Astrocyte (in vitro differentiated cells and primary cell): ENCODE data around the gene RASGRF1. TPM values are rescaled to one million over a fixed set of nuclear protein-coding genes. Genes with fewer than 3 reads are reported as not detected.
"Not testable (repeated sequence)": the region's sequence is repeated elsewhere in the genome, so short reads cannot be mapped to it uniquely, and the experiment has no call there.

Experiments
- DNase-seq: peaks from one replicate; pipeline ENCODE4 v3.0.0-alpha.2; 2010; ENCODE audit warnings: low read depth
- FAIRE-seq: peaks from 2 replicates; lab custom pipeline; 2011; peaks lifted over from hg19 to GRCh38; lab: Jason Lieb, UNC
- H2AFZ ChIP-seq: 2 replicates; pipeline ENCODE4 v1.6.0; 2012; ENCODE audit warnings: low read depth, low read length, inconsistent platforms
- H3K27ac ChIP-seq: 2 replicates; pipeline ENCODE4 v1.5.1; 2011; ENCODE audit warnings: low read depth, low read length, inconsistent platforms
- H3K27me3 ChIP-seq: 2 replicates; pipeline ENCODE4 v1.6.0; 2011; ENCODE audit warnings: low read length, inconsistent platforms; ENCODE audit not compliant: insufficient read depth
- H3K36me3 ChIP-seq: 2 replicates; pipeline ENCODE4 v1.5.1; 2011; ENCODE audit warnings: low read length, inconsistent platforms; ENCODE audit not compliant: insufficient read depth
- H3K4me1 ChIP-seq: 2 replicates; pipeline ENCODE4 v1.5.1; 2011; ENCODE audit warnings: low read length, inconsistent platforms; ENCODE audit not compliant: insufficient read depth
- H3K4me2 ChIP-seq: 2 replicates; pipeline ENCODE4 v1.6.0; 2012; ENCODE audit warnings: low read length, inconsistent platforms
- H3K4me3 ChIP-seq: 2 replicates; pipeline ENCODE4 v1.5.1; 2011; ENCODE audit warnings: low read depth, mild to moderate bottlenecking, low read length, inconsistent platforms; ENCODE audit not compliant: insufficient read depth
- H3K79me2 ChIP-seq: 2 replicates; pipeline ENCODE4 v1.6.0; 2012; ENCODE audit warnings: mild to moderate bottlenecking, low read length, inconsistent platforms; ENCODE audit not compliant: insufficient read depth
- H3K9ac ChIP-seq: 2 replicates; pipeline ENCODE4 v1.6.0; 2012; ENCODE audit warnings: mild to moderate bottlenecking, low read length, inconsistent platforms
- H3K9me3 ChIP-seq: 2 replicates; pipeline ENCODE4 v1.5.1; 2012; ENCODE audit warnings: low read depth, mild to moderate bottlenecking, low read length, inconsistent platforms; ENCODE audit not compliant: insufficient read depth
- H4K20me1 ChIP-seq: 2 replicates; pipeline ENCODE4 v1.6.0; 2012; ENCODE audit warnings: low read length, inconsistent platforms; ENCODE audit not compliant: insufficient read depth
- H3K27ac Mint-ChIP-seq: one replicate; pipeline ENCODE4 v1.8.0; 2021; ENCODE audit warnings: mild to moderate bottlenecking, mixed read lengths; ENCODE audit not compliant: unreplicated experiment
- H3K27me3 Mint-ChIP-seq: one replicate; pipeline ENCODE4 v1.8.0; 2021; ENCODE audit warnings: low read depth, mixed read lengths; ENCODE audit not compliant: unreplicated experiment
- H3K36me3 Mint-ChIP-seq: one replicate; pipeline ENCODE4 v1.8.0; 2021; ENCODE audit warnings: low read depth, mixed read lengths; ENCODE audit not compliant: unreplicated experiment
- H3K4me1 Mint-ChIP-seq: one replicate; pipeline ENCODE4 v1.8.0; 2021; ENCODE audit warnings: low read depth, mixed read lengths; ENCODE audit not compliant: unreplicated experiment
- H3K4me3 Mint-ChIP-seq: one replicate; pipeline ENCODE4 v1.8.0; 2021; ENCODE audit warnings: mild to moderate bottlenecking, moderate library complexity, mixed read lengths; ENCODE audit not compliant: unreplicated experiment
- H3K9me3 Mint-ChIP-seq: one replicate; pipeline ENCODE4 v1.8.0; 2021; ENCODE audit warnings: mild to moderate bottlenecking, mixed read lengths; ENCODE audit not compliant: unreplicated experiment
- EZH2 ChIP-seq: IDR thresholded peaks from 2 replicates; pipeline ENCODE4 v1.6.1; 2012; ENCODE audit warnings: mild to moderate bottlenecking, low read length, inconsistent platforms; ENCODE audit not compliant: insufficient read depth
- total RNA-seq: library from RNA; stranded (reverse); gene quantifications from 2 replicates; pipeline ENCODE4 v1.2.1, GENCODE V29; 2021
- TF ChIP-seq, protein P1 (sequence below): IDR thresholded peaks from 2 replicates; pipeline ENCODE4 v1.5.1; 2011; ENCODE audit warnings: low read depth, mild to moderate bottlenecking, inconsistent platforms, low read length, moderate library complexity; ENCODE audit not compliant: insufficient read depth

The RASGRF1 gene
- total RNA-seq, 1 donor from 2014 or later = 1.2 TPM

DNA sequence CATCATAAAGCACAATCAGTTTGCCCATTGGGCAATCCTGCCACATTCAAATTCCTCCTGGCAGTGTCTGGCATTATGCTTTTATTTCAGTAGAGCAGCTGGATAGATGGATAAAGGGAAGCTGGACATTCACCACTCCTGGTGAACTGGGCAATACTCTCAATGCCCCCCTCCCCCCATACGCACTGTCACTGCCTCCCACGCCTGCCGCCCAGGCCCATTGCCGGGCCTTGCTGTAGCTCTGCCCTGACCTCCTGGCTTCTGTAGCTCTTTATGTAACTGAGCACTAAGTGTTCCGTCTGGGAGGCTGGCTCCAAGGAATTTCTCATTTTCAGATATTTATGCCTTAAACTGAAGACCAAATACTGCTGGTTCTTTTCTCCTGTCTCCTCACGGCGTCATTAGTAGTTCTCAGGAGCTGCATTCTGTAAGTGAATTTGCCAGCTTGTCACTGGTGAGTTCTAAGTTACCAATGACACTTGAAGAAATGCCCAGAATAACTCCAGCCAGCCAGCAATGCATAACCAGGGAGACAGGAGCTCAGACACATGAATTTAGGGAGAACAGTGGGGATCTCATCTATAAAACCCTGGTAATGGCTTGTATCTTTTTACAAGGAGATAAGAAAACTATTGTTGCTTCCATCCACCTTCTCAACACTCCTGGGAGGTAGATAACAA lies 25.5 kb upstream of the RASGRF1 start:
- Mint-ChIP-seq H3K36me3 (no peaks in the 10 kb centered on the region), H3K27ac (no peak overlapping the region), H3K4me3 (peak overlapping the region; percentile 9), H3K9me3 (no peaks in the 10 kb centered on the region), H3K4me1 (no peaks in the 10 kb centered on the region), H3K27me3 (peaks cover 41% of the 10 kb centered on the region)
- FAIRE-seq = no peak
- no peaks in the 10 kb centered on the region for H3K36me3 ChIP-seq
- DNase-seq = no peak
- no peaks in the 10 kb centered on the region for H3K79me2 ChIP-seq
- H3K9ac ChIP-seq = no peak overlapping the region
- H3K27me3 ChIP-seq = no peaks in the 10 kb centered on the region
- H3K9me3 ChIP-seq = no peaks in the 10 kb centered on the region
- H4K20me1 ChIP-seq = no peaks in the 10 kb centered on the region
- TF ChIP-seq EZH2 = no peak
- TF ChIP-seq, protein P1, sequence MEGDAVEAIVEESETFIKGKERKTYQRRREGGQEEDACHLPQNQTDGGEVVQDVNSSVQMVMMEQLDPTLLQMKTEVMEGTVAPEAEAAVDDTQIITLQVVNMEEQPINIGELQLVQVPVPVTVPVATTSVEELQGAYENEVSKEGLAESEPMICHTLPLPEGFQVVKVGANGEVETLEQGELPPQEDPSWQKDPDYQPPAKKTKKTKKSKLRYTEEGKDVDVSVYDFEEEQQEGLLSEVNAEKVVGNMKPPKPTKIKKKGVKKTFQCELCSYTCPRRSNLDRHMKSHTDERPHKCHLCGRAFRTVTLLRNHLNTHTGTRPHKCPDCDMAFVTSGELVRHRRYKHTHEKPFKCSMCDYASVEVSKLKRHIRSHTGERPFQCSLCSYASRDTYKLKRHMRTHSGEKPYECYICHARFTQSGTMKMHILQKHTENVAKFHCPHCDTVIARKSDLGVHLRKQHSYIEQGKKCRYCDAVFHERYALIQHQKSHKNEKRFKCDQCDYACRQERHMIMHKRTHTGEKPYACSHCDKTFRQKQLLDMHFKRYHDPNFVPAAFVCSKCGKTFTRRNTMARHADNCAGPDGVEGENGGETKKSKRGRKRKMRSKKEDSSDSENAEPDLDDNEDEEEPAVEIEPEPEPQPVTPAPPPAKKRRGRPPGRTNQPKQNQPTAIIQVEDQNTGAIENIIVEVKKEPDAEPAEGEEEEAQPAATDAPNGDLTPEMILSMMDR = no peak
- no peak overlapping the region for H2AFZ ChIP-seq
- no peak overlapping the region for H3K4me2 ChIP-seq
- no peaks in the 10 kb centered on the region for H3K4me1 ChIP-seq
- H3K4me3 ChIP-seq = no peak overlapping the region
- no peak overlapping the region for H3K27ac ChIP-seq

DNA sequence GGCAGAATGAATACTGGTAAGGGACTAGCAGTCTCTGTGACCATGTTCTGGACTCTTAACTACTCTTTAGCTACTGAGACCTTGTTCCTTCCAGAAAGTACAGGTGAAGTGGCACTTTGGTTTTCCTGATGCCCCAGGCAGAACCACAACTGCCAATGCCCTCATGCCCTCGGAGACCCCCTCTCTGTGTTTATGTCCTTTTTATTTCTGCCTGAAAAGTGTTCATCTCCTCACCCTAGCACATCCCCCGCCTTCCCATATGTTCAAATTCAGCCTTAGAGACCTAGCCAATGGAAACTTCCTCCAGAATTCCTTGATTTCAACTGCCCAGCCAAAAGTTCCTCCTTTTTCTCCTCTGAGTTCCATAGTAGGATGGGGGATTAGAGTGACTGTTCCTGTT lies 23.3 kb upstream of the RASGRF1 start:
- no peaks in the 10 kb centered on the region for H3K36me3 ChIP-seq
- no peaks in the 10 kb centered on the region for H3K9me3 ChIP-seq
- TF ChIP-seq, protein P1 = no peak
- no peak for TF ChIP-seq EZH2
- Mint-ChIP-seq H3K27me3 (peaks cover 30% of the 10 kb centered on the region), H3K4me1 (no peaks in the 10 kb centered on the region), H3K4me3 (no peak overlapping the region), H3K36me3 (no peaks in the 10 kb centered on the region), H3K9me3 (no peaks in the 10 kb centered on the region), H3K27ac (no peak overlapping the region)
- no peak overlapping the region for H3K27ac ChIP-seq
- H3K4me1 ChIP-seq = no peaks in the 10 kb centered on the region
- H3K4me2 ChIP-seq = no peak overlapping the region
- H4K20me1 ChIP-seq = no peaks in the 10 kb centered on the region
- no peak overlapping the region for H2AFZ ChIP-seq
- H3K4me3 ChIP-seq = no peak overlapping the region
- DNase-seq = no peak
- no peak for FAIRE-seq
- no peaks in the 10 kb centered on the region for H3K27me3 ChIP-seq
- H3K9ac ChIP-seq = no peak overlapping the region
- no peaks in the 10 kb centered on the region for H3K79me2 ChIP-seq

- H3K27me3 ChIP-seq, H3K4me1 ChIP-seq, H3K27ac ChIP-seq, DNase-seq, H3K27ac Mint-ChIP-seq, H3K4me3 ChIP-seq, H2AFZ ChIP-seq, H3K9ac ChIP-seq, H3K79me2 ChIP-seq, H3K36me3 Mint-ChIP-seq, H3K4me1 Mint-ChIP-seq, H3K9me3 Mint-ChIP-seq, H3K4me2 ChIP-seq, H3K36me3 ChIP-seq, FAIRE-seq, H3K9me3 ChIP-seq, H4K20me1 ChIP-seq, H3K4me3 Mint-ChIP-seq: not testable (repeated sequence)
- peaks cover 28% of the 10 kb centered on the region for H3K27me3 Mint-ChIP-seq
Measured at GRCh38 chr15:79111404-79111803, 20.8 kb upstream of the RASGRF1 start.
